ENCODE data around the gene ANO9.
"Not testable (repeated sequence)": the region's sequence is repeated elsewhere in the genome, so short reads cannot be mapped to it uniquely, and the experiment has no call there.

The ANO9 gene

GRCh38 chr11:413120-414081, 28.4 kb downstream of the ANO9 start:
- DNase-seq, result no peak

GRCh38 chr11:412641-413119, 29.1 kb downstream of the ANO9 start:
- no peak for DNase-seq

DNA sequence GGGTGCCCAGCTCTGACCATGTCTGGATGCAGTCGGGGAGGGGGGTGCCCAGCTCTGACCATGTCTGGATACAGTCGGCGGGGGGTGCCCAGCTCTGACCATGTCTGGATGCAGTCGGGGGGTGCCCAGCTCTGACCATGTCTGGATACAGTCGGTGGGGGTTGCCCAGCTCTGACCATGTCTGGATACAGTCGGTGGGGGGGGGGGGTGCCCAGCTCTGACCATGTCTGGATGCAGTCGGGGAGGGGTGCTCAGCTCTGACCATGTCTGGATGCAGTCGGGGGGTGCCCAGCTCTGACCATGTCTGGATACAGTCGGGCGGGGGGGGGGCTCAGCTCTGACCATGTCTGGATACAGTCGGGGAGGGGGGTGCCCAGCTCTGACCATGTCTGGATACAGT, 30.3 kb downstream of the ANO9 start:
- not testable (repeated sequence) for DNase-seq

- DNase-seq, result not testable (repeated sequence)
These were observed 31.1 kb downstream of the ANO9 start for GRCh38 chr11:410711-411110.

- DNase-seq, result no peak
These were observed 32.0 kb downstream of the ANO9 start for GRCh38 chr11:409600-410483.

DNA sequence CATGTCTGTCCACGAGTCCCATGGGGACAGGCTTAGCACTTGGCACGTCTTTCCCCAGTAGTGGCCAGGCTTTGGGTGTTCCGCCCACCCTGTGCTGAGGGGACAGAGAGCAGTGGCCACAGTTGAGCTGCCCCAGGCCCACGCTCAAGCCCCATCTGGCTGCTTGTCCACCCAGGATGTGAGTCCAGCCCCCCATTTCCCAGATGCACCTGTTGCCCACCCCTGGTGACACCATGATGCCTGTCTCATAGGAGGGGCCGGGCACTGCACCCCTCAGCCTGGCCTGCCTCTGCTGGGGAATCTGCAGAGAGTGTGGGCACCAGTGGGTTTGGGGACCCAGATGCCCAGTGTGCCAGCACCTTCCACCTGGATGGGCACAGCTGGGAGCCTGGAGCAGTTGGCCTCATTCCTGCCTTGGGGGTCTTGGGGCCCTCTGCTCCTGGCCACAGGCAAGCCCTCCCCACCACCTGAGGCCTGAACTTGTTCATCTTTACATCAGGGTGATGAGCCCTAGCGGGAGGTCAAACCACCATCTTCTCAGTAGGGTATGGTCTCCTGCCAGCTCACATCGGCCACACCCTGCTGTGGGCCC, 32.7 kb downstream of the ANO9 start:
- DNase-seq, result no peak

- DNase-seq, result no peak
These were observed 33.4 kb downstream of the ANO9 start for GRCh38 chr11:408154-409007.

DNA sequence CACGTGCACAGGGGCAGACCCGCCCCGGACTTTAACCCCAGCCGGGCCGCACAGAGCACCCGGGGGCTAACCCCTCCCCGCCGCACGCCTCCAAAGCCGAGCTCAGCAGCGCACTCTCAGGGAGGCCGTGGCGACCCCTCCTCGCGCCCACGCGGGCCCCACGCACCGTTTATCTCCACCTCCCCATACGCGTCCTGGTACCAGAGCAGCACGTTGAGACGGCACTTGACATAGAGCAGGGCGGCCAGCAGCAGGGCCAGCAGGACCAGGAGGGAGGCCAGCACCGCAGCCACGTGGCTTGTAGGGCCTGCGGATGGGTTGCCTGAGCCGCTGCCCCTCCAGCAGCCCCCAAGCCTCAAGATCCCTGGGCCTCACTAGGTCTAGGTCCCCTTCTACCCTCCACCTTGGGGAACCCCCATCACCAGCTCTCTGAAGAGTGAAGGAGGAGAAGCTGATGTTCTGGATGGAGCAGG, 34.1 kb downstream of the ANO9 start:
- DNase-seq, result no peak

- DNase-seq, result no peak
These were observed 34.8 kb downstream of the ANO9 start for GRCh38 chr11:406796-407650.

- DNase-seq, result no peak
These were observed 35.6 kb downstream of the ANO9 start for GRCh38 chr11:405954-406795.

GRCh38 chr11:405323-405953, 36.4 kb downstream of the ANO9 start:
- DNase-seq, result peak; percentile 33

- DNase-seq, result no peak
These were observed 37.1 kb downstream of the ANO9 start for GRCh38 chr11:404551-405264.

GRCh38 chr11:403761-404431, 37.9 kb downstream of the ANO9 start:
- no peak for DNase-seq

GRCh38 chr11:403021-403760, 38.6 kb downstream of the ANO9 start:
- DNase-seq, result no peak

DNA sequence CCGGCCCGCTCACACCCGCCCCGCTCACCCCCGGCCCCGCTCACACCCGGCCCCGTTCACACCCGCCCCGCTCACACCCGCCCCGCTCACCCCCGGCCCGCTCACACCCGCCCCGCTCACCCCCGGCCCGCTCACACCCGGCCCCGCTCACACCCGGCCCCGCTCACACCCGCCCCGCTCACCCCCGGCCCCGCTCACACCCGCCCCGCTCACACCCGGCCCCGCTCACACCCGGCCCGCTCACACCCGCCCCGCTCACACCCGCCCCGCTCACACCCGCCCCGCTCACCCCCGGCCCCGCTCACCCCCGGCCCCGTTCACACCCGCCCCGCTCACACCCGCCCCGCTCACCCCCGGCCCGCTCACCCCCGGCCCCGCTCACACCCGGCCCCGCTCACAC, 40.6 kb downstream of the ANO9 start:
- not testable (repeated sequence) for DNase-seq

GRCh38 chr11:400241-400689, 41.5 kb downstream of the ANO9 start:
- DNase-seq, result no peak

- no peak for DNase-seq
These were observed 42.0 kb downstream of the ANO9 start for GRCh38 chr11:399731-400211.
